PC-3 (cell line): ENCODE data around the gene KIF25. TPM values are rescaled to one million over a fixed set of nuclear protein-coding genes. Genes with fewer than 3 reads are reported as not detected.
A peak's percentile ranks its signal among the peaks of the same experiment; 100 is the strongest.

Experiments used
- ATAC-seq: fragments of 200-7000 bp; cut with Tn5 transposase; 2 replicates; pipeline ENCODE4 v1.9.1; 2020; ENCODE audit warnings: mild to moderate bottlenecking, moderate library complexity
- BruUV-seq: library from RNA; stranded (reverse); fragments of 400-500 nt; replicated peaks from 2 replicates; lab custom pipeline; 2021; lab: Mats Ljungman, UMichigan
- CTCF ChIA-PET: fragments of 300-600 bp; sonication (Branson Sonifier 250); formaldehyde crosslinking; loops from one replicate; lab custom pipeline; 2022; ENCODE audit warnings: antibody characterized with exemption; lab: Charles Lee
- POLR2A ChIA-PET: fragments of 300-600 bp; sonication (Branson Sonifier 250); formaldehyde crosslinking; loops from one replicate; lab custom pipeline; 2022; ENCODE audit warnings: antibody characterized with exemption; ENCODE audit not compliant: unreplicated experiment; lab: Charles Lee
- DNase-seq: peaks from one replicate; pipeline ENCODE4 v3.0.0-alpha.2; 2015
- H2AFZ ChIP-seq: fragments of 300-600 bp; sonication (generic); 2 replicates; pipeline ENCODE4 v1.6.0; 2016; ENCODE audit warnings: antibody characterized with exemption, low read length
- H3F3A ChIP-seq: fragments of 300-600 bp; sonication (generic); one replicate; pipeline ENCODE4 v1.6.0; 2017; ENCODE audit warnings: antibody characterized with exemption, low read length, control low read depth, mild to moderate bottlenecking; ENCODE audit not compliant: unreplicated experiment
- H3K27ac ChIP-seq: fragments of 300-600 bp; sonication (generic); 2 replicates; pipeline ENCODE4 v1.5.1; 2016; ENCODE audit warnings: mild to moderate bottlenecking, low read length
- H3K27me3 ChIP-seq: fragments of 300-600 bp; sonication (generic); 2 replicates; pipeline ENCODE4 v1.6.1; 2016; ENCODE audit warnings: low read length, mixed read lengths
- H3K36me3 ChIP-seq: fragments of 300-600 bp; sonication (generic); 2 replicates; pipeline ENCODE4 v1.6.1; 2016; ENCODE audit warnings: low read depth, mixed run types, low read length, mixed read lengths
- H3K4me1 ChIP-seq: fragments of 300-600 bp; sonication (generic); 2 replicates; pipeline ENCODE4 v1.5.1; 2016; ENCODE audit warnings: low read length; ENCODE audit not compliant: insufficient read depth
- H3K4me2 ChIP-seq: fragments of 300-600 bp; sonication (generic); 2 replicates; pipeline ENCODE4 v1.6.0; 2016; ENCODE audit warnings: low read length
- H3K4me3 ChIP-seq: fragments of 300-600 bp; sonication (generic); 2 replicates; pipeline ENCODE4 v1.5.1; 2016; ENCODE audit warnings: mild to moderate bottlenecking, low read length, mixed read lengths
- H3K79me2 ChIP-seq: fragments of 300-600 bp; sonication (generic); 2 replicates; pipeline ENCODE4 v1.6.1; 2017; ENCODE audit warnings: low read length, mixed read lengths
- H3K9ac ChIP-seq: fragments of 300-600 bp; sonication (generic); 2 replicates; pipeline ENCODE4 v1.6.0; 2016; ENCODE audit warnings: mild to moderate bottlenecking, low read length
- H3K9me2 ChIP-seq: fragments of 300-600 bp; sonication (generic); replicated peaks from 2 replicates; pipeline ENCODE4 v1.6.1; 2016; ENCODE audit warnings: mixed run types, low read length, mixed read lengths
- H3K9me3 ChIP-seq: fragments of 300-600 bp; sonication (generic); 2 replicates; pipeline ENCODE4 v1.6.1; 2016; ENCODE audit warnings: low read length, mixed read lengths
- H4K20me1 ChIP-seq: fragments of 300-600 bp; sonication (generic); 2 replicates; pipeline ENCODE4 v1.6.1; 2016; ENCODE audit warnings: low read length, mixed read lengths
- EZH2 ChIP-seq: fragments of 300-600 bp; sonication (generic); IDR thresholded peaks from one replicate; pipeline ENCODE4 v1.6.1; 2017; ENCODE audit warnings: antibody characterized with exemption, mild to moderate bottlenecking, low read length; ENCODE audit not compliant: unreplicated experiment
- EZH2phosphoT487 ChIP-seq: fragments of 300-600 bp; sonication (generic); IDR thresholded peaks from 2 replicates; pipeline ENCODE4 v1.6.1; 2018; ENCODE audit warnings: mild to moderate bottlenecking, antibody characterized with exemption, low read length, borderline replicate concordance
- intact Hi-C: fragments of 100-400 bp; cut with micrococcal nuclease; formaldehyde crosslinking; loops from 2 replicates; pipeline ENCODE4 v1.9.0; 2023
- total RNA-seq: library from RNA; depleted of rRNA; stranded (reverse); fragments of >200 nt; gene quantifications from 2 replicates; pipeline ENCODE4 v1.2.3, GENCODE V29; 2014
- TF ChIP-seq, protein P1 (sequence below): fragments of 300-600 bp; sonication (generic); conservative IDR thresholded peaks from 2 replicates; pipeline ENCODE4 v1.5.1; 2017; ENCODE audit warnings: antibody characterized with exemption, low read depth, mild to moderate bottlenecking, low read length

KIF25 gene
- total RNA-seq, 1 experiment from 2014 or later: not detected

DNA sequence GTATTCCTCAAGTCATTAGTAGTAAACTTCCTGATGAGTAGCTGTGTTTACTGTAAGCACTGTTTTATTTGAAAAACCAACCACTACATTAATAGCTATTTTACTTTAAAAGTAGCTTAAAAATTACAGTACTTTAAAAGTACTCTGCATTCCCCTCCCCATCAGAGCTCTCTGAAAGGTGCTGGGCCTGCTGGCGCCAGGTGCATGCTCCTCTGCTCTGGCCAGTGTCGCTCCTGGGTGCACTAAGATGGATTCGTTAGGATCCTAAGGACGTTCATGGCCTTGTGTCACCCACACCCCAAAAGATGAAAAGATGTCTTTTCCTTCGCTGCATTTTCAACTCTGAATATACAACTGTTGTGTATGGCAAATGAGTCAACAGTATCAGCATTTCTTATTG is 43.9 kb upstream of the KIF25 start:
- Histone ChIP-seq H3K79me2 (peaks cover 10% of the 10 kb centered on the region; the same call in 1 of the 2 replicates), H3K9me3 (no peaks in the 10 kb centered on the region), H3K27me3 (no peaks in the 10 kb centered on the region), H3K4me1 (peaks cover 20% of the 10 kb centered on the region), H3K4me2 (no peak overlapping the region), H3K9me2 (no peaks in the 10 kb centered on the region), H2AFZ (no peak overlapping the region), H3F3A (no peaks in the 10 kb centered on the region), H3K4me3 (no peak overlapping the region), H3K36me3 (peaks cover under 1% of the 10 kb centered on the region; the same call in 1 of the 2 replicates), H3K27ac (no peak overlapping the region), H4K20me1 (no peaks in the 10 kb centered on the region), H3K9ac (no peak overlapping the region)
- ChIA-PET CTCF (no interaction called here), POLR2A (no interaction called here)
- DNase-seq: no peak
- intact Hi-C loops: loop anchor here (5.0 kb wide), 1 partner anchor 84 kb away; no protein-coding TSS in a partner anchor
- ATAC-seq: no peak
- no TSS peak for BruUV-seq
- TF ChIP-seq EZH2 (no peak), EZH2phosphoT487 (no peak)
- TF ChIP-seq, protein P1, sequence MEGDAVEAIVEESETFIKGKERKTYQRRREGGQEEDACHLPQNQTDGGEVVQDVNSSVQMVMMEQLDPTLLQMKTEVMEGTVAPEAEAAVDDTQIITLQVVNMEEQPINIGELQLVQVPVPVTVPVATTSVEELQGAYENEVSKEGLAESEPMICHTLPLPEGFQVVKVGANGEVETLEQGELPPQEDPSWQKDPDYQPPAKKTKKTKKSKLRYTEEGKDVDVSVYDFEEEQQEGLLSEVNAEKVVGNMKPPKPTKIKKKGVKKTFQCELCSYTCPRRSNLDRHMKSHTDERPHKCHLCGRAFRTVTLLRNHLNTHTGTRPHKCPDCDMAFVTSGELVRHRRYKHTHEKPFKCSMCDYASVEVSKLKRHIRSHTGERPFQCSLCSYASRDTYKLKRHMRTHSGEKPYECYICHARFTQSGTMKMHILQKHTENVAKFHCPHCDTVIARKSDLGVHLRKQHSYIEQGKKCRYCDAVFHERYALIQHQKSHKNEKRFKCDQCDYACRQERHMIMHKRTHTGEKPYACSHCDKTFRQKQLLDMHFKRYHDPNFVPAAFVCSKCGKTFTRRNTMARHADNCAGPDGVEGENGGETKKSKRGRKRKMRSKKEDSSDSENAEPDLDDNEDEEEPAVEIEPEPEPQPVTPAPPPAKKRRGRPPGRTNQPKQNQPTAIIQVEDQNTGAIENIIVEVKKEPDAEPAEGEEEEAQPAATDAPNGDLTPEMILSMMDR: no peak

DNA sequence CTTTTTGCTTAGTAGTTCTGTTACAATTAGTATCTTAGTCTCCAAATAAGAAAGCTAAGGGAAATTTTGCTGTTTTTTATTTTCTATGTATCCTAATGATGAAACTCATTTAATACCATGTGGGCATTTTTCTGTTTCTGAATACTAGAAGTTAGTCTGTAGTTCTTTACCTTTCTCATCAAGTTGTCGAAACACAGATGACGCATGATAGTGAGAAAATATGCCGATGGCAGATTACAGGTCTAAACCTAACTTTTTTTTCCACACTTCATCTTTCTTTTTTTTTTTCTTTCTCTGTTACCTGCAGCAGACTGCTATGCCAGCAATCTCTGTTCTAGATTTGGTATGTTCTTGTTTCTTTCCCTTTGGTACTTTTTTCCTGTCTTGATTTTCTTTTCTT is 43.3 kb upstream of the KIF25 start:
- no peaks in the 10 kb centered on the region for H3F3A ChIP-seq
- BruUV-seq: no TSS peak
- H4K20me1 ChIP-seq: no peaks in the 10 kb centered on the region
- H3K27me3 ChIP-seq: no peaks in the 10 kb centered on the region
- DNase-seq (no peak), ATAC-seq (no peak)
- no peak overlapping the region for H3K4me3 ChIP-seq
- H3K9me2 ChIP-seq: no peaks in the 10 kb centered on the region
- ChIA-PET POLR2A (no interaction called here), CTCF (no interaction called here)
- no peak overlapping the region for H3K4me2 ChIP-seq
- peaks cover 20% of the 10 kb centered on the region for H3K4me1 ChIP-seq
- TF ChIP-seq EZH2phosphoT487 (no peak), EZH2 (no peak)
- TF ChIP-seq, protein P1: no peak
- intact Hi-C loops: loop anchor here (5.0 kb wide), 1 partner anchor 83 kb away; no protein-coding TSS in a partner anchor
- no peaks in the 10 kb centered on the region for H3K36me3 ChIP-seq
- no peak overlapping the region for H3K27ac ChIP-seq
- no peak overlapping the region for H3K9ac ChIP-seq
- no peak overlapping the region for H2AFZ ChIP-seq
- H3K79me2 ChIP-seq: peaks cover 10% of the 10 kb centered on the region; the same call in 1 of the 2 replicates
- no peaks in the 10 kb centered on the region for H3K9me3 ChIP-seq

DNA sequence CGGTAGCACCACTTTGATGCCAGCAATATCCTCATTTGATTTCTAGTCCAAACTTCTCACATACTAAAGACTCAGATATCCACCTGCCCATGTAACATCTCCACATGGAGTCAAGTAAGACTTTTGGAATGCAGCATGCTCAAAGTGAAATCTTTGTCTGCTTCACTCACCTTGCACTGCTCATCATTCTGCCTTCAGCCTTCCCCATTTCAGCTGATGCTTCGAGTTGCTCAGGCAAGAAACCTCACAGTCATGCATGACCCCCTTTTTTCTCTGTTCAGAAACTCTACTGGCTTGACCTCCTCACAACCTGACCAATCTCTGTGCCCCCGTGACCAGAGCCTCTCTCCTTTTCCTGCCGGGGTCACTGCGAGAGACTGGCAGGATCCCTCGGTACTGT is 41.0 kb upstream of the KIF25 start:
- H2AFZ ChIP-seq: no peak overlapping the region
- TF ChIP-seq, protein P1: no peak
- TF ChIP-seq EZH2phosphoT487 (no peak), EZH2 (no peak)
- no peaks in the 10 kb centered on the region for H3K9me2 ChIP-seq
- CTCF ChIA-PET: no interaction called here
- H3K27me3 ChIP-seq: no peaks in the 10 kb centered on the region
- intact Hi-C loops: no loop called here
- H3K4me1 ChIP-seq: peaks cover 20% of the 10 kb centered on the region
- H3K9me3 ChIP-seq: no peaks in the 10 kb centered on the region
- no peak overlapping the region for H3K9ac ChIP-seq
- DNase-seq (no peak), ATAC-seq (no peak)
- H3K4me2 ChIP-seq: peak overlapping the region; percentile 60; the same call in 1 of the 2 replicates
- POLR2A ChIA-PET: no interaction called here
- H3K79me2 ChIP-seq: peaks cover 10% of the 10 kb centered on the region; the same call in 1 of the 2 replicates
- no peaks in the 10 kb centered on the region for H4K20me1 ChIP-seq
- H3K36me3 ChIP-seq: no peaks in the 10 kb centered on the region
- H3F3A ChIP-seq: no peaks in the 10 kb centered on the region
- no peak overlapping the region for H3K4me3 ChIP-seq
- H3K27ac ChIP-seq: no peak overlapping the region
- BruUV-seq: no TSS peak
